ENCODE measurements around the gene CDH4.

CDH4 gene

DNA sequence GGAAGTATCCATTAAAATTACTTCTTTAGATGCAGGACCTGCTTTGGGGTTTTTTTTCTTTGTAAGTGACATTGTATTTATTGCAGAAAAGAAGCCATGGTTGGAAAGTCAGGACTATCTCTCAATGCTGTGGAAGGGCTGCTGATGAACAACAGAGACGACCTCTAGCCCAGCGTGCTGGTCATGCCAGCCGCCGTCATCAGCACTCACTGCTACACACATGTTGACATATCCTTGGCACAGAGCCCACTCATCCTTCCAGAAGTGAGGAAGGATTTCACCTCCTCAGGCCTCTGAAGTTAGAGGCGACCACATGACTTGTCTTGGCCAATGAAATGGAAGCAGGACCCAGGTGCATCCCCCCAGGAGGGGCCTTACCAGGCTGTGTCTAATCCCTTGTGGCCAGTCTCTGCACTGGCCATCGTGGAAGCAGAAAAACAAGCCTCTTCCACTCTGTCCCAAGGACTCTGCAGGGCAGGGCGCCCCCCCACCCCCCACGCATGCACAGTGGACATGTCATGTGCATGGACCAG is 470.2 kb downstream of the CDH4 start:
- no peak for DNase-seq (ENCODE audit: low spot score)

DNA sequence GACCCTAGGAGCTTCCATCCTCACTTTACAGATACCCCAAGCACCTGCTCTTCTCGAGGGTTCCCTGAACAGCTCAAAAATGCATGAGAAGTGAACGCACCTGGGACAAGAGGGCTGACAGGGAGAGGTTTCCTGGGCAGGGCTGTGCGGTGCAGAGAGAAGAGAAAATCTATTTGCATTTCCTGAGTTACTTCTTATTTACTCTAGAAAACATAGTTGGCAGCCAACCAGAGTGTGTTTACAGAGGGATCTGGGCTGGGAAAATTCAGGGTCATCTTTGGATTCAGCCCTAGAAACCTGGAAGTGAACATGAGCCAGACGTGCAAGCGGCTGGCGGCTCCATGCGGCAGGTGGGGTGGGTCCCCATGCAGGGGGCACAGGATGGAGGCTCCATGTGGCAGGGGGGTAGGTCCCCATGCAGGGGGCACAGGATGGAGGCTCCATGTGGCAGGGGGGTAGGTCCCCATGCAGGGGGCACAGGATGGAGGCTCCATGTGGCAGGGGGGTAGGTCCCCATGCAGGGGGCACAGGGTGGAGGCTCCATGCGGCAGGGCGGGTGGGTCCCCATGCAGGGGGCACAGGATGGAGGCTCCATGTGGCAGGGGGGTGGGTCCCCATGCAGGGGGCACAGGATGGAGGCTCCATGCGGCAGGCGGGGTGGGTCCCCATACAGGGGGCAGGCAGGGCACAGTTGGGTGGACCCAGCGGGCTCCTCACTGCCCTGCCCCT is 471.6 kb downstream of the CDH4 start:
- DNase-seq (ENCODE audit: low spot score) = no peak

DNA sequence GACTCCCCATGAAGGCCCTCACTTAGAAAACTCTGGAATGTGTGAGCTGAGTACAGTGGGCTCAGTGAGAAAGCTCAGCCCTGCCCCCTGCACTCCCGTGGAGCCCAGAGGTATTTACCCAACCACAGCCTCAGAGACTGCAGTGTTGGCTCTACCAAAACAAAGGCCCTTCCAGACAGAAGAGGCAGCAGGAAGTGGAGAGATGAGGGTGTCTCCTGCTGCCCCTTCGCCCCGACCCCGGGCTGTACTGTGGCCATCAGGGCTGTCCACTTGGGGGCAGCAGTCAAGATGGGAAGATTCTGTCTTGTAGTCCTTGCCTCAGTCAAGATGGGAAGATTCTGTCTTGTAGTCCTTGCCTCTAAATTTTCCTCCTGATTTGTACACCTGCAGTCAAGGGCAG is 472.3 kb downstream of the CDH4 start:
- DNase-seq (ENCODE audit: low spot score) = no peak

- no peak for DNase-seq (ENCODE audit: low spot score)
Measured at GRCh38 chr20:61725145-61725544, 473.1 kb downstream of the CDH4 start.

- DNase-seq (ENCODE audit: low spot score) = no peak
Measured at GRCh38 chr20:61725966-61726365, 473.9 kb downstream of the CDH4 start.

DNA sequence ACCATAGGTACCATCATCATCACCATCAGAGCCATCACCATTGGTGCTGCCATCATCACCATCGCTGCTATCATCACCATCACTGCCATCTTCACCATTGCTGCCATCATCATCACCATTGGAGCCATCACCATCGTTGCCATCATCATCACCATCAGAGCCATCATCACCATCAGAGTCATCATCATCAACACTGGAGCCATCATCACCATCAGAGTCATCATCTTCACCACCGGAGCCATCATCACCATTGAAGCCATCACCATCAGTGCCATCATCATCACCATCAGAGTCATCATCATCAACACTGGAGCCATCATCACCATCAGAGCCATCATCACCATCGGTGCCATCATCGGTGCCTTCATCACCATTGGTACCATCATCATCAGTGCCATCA is 474.9 kb downstream of the CDH4 start:
- no peak for DNase-seq (ENCODE audit: low spot score)

- no peak for DNase-seq (ENCODE audit: low spot score)
Measured at GRCh38 chr20:61727761-61728160, 475.7 kb downstream of the CDH4 start.

DNA sequence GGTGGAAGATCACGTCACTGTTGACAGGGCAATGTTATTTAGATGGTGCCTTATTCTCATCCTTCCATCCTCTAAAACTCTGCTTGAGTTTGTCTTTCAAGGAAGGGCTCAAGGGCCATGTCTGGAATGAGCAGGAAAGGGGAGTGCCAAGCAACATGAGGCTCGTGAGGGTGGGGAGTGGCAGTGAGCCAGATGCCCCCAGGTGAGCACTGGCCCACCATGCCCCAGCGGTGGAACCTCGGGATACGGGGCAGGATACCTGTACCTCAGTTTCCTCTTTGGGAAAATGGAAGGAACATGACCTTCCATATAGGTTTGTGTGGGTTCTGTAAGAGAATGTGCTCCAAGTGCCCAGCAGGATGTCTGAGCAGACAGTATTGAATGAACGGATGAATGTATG is 476.3 kb downstream of the CDH4 start:
- DNase-seq (ENCODE audit: low spot score) = no peak

DNA sequence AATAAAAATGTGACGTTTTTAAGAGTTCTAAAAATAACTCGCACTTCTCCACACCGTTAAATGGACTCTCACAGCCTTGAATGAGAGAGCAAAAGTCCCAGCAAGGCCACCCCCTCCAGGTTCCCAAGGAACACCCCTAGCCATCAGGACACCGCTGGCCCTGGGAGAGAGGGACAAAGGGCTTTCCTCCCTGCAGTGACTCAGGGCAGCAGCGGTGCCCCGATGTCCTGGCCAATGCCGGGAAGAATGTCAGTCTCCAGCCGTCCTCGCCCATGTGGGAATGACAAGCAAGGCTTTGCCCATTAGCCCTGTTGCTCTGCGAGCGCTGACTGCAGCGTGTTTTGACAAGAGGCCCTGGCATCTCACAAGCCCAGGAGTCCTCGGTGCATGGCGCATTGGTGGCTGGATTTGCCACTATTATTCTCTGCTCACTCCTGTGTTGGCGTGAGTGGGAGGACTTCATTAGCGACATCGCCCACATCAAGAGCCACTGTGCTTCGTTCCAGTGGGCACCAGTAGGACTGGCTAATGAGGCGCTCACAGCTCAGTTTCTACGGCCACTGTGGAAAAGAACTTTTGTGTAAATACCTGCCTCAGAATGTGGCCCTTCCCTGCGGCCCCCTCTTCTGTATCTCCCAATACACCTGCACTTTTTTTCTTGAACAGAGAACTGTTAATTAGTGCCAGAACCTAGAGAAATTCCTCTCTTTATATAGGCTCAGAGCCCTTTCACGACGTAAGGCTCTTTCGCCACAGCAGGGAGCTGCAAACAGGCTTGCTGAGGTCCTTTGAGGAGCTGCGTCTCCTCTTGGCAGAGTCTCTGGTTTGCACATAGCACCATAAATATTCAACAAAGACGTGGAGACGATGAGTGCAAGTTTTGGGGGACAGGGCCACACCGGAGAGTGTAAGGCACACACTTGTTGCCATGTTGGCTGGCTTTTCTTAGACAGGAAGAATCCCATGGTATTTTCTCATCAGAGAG is 477.0 kb downstream of the CDH4 start:
- no peak for DNase-seq (ENCODE audit: low spot score)

DNA sequence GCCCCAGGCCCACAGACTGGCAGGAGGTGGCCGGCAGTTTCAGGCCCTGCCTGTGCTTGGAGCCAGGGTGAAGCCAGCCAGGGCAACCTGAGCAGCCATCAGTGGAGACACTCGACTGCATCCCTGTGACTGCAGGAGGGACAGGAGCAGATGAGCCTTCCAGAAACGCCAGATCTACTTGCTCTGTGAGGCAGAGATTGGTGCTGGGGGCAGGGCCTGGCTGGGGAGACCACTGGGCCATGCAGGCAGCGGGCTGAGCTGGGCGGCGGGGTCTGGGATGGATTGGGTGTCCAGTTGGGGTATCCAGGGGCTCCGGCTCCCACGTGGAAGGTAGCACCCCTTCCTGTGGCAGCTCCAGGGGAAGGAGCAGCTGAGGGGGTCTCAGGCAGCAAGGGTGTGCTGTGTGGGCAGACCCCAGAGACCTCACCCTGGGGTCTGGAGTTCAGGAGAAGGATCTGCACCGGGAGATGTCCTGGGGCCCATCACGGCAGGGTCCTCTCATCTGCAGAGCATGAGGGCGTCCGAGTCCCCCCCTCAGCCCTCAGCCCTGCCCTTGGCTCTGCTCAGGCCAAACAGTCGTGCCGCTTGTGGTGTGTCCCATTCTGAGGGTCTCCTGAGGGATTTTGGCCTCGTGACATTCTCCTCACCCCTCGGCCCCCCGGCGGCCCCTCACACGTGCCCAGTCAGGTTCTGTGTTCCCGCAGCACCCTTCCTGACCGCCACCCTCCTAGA is 478.7 kb downstream of the CDH4 start:
- DNase-seq (ENCODE audit: low spot score) = no peak

GRCh38 chr20:61731363-61732181 is 479.5 kb downstream of the CDH4 start:
- DNase-seq (ENCODE audit: low spot score) = no peak

GRCh38 chr20:61732511-61733210 is 480.6 kb downstream of the CDH4 start:
- no peak for DNase-seq (ENCODE audit: low spot score)

DNA sequence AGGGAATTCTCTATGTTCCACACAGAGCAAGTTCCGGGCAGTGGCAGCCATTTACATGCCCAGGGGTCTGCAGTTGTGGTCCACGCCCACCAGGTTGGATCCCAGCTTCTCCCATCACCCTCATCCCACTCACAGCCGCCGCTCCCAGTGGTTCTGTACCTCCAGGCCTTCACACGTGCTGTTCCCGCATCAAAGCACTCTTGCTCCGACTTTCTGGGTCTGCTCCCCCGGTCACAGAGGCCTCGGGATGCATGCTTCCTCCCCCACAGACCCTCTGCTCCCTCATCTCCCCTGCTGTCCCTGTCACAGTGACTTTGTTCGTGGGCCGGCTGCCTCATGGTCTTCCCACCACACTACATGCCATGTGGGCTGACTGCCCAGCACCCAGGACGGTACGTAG is 481.2 kb downstream of the CDH4 start:
- no peak for DNase-seq (ENCODE audit: low spot score)

DNA sequence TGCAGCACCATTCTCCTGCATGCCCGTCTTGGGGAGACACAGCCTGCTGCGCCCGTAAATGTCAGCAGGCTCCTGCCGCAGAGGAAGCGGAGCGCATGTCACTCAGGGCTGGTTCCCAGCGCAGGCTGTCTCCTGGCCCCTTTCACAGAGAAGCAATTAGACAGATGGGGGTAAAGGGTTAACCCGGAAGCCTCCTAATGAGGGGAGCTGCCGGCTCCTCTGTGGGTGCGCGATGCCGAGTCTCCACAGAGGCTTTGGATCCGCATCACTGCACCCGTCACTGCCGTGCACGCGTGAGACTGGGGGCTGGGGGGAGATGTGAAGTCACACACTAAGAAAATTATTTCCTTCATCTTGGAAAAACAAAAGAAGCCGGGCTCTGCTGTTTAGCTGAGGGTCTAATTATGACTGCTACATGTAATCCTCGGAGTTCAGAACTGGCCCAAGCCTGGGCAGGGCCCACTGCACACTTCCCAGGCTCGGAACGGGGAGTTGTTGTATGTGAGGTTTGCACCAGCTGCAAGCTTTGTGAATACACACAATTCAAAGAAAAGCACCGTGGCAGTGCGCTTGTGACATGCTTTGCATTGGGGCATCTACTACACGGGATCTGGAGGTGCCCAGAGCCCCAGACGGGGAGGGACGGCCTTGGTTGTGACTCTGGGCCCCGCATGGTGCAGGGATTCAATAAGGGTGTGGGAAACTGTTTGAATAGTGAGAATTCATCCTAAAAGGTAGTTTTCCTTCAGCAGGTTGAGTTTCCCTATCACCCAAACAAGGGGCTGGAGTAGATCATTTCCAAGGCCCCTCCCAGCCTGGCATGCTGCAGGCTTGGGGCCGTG is 482.1 kb downstream of the CDH4 start:
- no peak for DNase-seq (ENCODE audit: low spot score)

DNA sequence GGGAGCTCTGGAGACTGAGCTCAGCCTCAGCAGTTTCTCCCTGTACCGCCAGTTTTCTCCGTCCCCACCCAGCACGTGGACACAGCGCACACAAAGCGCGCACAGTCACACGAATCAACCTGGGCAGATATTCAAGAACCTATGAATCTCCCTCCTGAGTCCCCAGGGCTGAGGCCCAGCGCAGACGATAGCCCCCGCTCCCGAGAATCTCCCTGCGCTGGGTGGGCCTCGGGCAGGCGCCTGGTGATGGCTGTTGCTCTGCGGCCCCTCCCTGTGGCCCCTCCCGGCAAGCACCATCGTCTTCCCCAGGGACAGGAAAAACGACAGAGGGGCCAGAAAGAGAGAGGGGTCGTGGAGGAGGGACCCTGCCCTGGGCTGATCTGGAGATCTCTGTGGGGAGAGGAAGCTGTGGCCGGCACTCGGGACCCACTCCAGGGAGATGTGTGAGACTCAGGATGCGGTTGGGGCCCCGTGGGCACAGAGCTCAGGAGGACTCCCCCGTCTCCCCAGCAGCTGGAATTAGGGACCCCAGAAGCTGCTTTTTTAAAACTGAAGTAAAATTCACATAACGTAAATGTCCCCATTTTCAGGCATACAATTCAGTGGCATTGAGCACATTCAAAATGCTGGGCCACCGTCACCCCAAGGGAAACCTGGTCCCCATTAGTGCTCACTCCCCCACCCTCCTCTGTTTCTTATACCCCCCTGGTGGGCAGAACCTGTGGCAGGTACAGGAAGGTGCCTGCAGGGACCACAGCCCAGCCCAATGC is 482.9 kb downstream of the CDH4 start:
- no peak for DNase-seq (ENCODE audit: low spot score)

DNA sequence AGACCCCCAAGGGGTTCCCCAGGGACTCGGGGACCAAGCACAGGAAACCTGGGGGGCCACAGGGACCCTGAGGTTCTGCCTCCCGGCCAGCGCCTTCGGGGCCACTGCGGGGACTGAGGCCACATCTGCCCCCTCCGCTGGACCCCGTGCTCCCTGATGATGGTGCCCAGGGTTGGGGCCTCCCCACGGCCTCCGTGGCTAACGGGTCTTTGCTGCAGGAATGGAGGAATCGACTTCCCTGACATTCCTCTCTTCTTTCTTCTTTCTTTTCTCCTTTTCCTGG is 483.4 kb downstream of the CDH4 start:
- no peak for DNase-seq (ENCODE audit: low spot score)

GRCh38 chr20:61736001-61736635 is 484.1 kb downstream of the CDH4 start:
- DNase-seq (ENCODE audit: low spot score) = no peak

DNA sequence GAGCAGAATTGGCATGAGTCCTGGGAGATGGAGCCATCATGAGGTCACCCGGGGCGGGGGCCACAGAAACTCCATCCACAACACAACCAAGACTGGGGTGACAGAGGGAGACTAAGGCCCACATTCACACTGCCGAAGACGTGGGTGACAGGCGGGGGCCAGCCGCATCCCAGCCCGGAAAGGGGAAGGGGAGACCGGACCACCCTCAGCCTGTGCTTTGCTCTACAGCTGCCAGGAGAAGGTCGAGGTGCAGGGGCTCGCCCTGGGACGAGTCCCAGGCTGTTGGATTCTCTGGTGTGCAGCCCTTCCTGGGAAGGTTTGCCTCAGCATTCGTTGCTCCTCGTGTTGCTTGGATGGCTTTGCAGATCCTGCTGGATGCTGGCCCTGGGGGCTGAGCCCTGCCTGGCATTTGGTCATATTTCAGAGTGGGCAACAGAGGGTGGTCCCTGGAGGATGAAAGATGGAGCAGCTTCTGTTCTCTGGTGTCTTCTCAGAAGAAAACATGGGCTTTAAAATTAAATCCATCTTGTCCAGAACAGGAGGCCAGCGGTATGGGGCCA is 484.8 kb downstream of the CDH4 start:
- no peak for DNase-seq (ENCODE audit: low spot score)

DNA sequence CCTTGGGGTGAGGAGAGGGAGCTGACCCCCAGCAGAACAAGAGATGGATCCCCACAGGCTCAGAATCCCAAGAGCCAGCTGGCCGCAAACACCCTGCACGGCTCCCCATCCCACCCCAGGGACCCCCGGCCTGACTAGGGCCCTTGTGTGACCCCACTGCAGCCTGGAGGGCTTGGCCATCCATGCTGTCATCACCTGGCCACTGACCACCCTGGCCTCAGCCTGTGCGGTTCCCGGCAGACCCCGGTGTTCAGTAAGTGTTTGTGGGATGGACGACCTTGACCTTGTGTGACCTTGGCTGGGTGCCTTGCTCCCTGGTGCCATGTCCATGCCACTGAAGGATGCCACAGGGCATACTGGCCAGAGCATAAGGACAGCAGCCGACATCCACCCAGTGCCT is 485.3 kb downstream of the CDH4 start:
- DNase-seq (ENCODE audit: low spot score) = no peak
